HG02588 (cell line): Measurements from ENCODE around the gene EYA4.

Experiments used
- ATAC-seq: cut with Tn5 transposase; IDR thresholded peaks from one replicate; pipeline ENCODE4 v1.9.1; 2021; ENCODE audit warnings: mild to moderate bottlenecking, moderate library complexity; ENCODE audit not compliant: unreplicated experiment

EYA4 gene

DNA sequence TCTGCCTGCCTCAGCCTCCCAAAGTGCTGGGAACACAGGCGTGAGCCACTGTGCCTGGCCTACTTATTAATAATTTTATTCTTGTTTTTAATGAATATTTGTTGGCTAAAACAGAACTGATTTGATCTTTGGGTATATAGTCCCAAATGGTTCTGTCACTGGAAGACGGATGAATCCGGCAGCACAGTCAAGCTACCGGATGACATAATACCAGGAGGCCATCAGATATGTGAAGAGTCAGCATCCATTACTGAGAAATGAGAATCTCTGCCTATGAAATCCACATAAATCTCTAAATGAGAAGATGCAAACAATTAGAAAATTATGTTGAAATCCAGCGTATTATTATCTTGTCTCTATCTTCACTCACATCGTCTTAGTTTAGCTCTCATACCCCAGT, 263.0 kb downstream of the EYA4 start:
- no peak for ATAC-seq

DNA sequence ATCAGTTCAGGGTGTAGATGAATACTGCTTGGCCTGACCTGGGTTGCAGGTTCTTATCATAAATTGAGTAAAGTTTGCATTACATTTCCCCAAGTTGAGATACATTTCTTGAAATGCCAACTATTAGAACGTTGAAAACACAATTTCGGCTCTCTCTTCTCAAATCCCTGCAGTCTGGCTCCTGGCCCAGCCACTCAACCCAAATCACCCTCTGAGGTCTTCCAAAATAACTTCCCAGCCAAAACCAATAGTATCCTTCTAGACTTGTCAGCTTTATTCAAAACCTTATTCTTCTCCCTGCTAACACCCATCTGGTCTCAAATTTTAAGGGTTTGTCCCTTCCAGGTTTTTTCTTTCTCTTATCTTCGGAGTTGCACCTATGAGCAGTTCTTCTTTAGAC, 263.6 kb downstream of the EYA4 start:
- no peak for ATAC-seq

DNA sequence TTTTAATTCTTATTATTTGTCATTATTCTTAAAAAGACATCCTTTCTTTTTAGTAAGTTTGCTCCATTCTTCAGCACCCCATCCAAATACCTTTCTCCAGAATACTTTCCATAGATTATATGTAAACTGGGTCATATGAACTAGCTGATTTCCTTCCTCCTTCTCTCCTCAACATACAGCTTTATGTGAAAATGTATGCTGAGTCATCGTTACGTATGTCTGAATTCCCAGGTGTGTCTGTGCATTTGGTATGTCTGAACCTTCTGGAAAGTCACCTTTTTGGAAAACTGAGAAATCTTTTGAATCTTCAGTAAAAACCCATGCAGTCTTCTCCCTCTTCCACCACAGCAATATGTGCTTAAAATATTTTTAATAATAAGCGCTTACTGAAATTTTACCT, 264.5 kb downstream of the EYA4 start:
- ATAC-seq = no peak

DNA sequence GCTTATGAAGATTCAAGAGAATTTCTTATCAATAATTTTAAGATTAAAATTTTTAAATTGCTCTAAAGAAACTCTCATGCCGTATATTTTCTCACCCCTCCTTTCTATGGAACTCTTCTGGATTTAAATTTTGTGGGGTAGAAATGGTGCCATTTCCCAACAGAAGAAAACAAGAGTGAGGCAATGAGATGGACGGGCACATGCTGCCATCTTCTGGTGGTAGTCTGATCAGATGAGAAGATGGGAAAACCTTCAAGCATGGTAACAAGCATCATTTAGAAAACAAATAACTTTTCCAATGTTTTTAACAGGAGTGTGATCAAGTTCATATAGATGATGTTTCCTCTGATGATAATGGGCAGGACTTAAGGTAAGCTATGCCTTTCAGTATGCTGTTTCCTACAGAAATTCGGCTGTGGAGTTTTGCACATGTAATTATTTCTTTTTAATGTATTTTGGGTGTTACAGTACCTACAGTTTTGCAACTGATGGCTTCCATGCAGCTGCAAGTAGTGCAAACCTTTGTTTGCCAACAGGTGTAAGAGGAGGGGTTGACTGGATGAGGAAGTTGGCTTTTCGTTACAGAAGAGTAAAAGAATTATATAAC, 271.4 kb downstream of the EYA4 start:
- no peak for ATAC-seq

GRCh38 chr6:133523816-133524215, 282.7 kb downstream of the EYA4 start:
- no peak for ATAC-seq

DNA sequence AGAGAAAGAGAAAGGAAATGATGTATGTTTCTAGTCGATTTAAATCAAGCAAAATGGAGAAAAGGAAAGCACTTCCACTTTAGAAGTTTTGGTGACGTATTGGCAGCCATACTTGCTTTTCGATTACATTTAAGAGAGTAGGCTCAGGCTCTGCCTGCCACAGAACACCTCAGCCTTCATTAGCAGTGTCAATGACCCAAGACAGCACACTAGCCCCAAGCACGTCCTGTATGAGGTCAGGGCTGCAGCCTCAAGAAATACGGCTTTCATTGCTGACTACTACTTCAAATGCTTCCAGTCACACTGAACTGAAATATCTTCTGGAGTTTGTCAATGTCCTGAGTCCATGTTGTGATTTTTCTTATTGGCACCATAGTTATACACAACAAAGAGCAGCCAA, 285.3 kb downstream of the EYA4 start:
- no peak for ATAC-seq

- no peak for ATAC-seq
Measured at GRCh38 chr6:133528566-133528965, 287.4 kb downstream of the EYA4 start.

GRCh38 chr6:133532908-133533307, 291.8 kb downstream of the EYA4 start:
- ATAC-seq = no peak

DNA sequence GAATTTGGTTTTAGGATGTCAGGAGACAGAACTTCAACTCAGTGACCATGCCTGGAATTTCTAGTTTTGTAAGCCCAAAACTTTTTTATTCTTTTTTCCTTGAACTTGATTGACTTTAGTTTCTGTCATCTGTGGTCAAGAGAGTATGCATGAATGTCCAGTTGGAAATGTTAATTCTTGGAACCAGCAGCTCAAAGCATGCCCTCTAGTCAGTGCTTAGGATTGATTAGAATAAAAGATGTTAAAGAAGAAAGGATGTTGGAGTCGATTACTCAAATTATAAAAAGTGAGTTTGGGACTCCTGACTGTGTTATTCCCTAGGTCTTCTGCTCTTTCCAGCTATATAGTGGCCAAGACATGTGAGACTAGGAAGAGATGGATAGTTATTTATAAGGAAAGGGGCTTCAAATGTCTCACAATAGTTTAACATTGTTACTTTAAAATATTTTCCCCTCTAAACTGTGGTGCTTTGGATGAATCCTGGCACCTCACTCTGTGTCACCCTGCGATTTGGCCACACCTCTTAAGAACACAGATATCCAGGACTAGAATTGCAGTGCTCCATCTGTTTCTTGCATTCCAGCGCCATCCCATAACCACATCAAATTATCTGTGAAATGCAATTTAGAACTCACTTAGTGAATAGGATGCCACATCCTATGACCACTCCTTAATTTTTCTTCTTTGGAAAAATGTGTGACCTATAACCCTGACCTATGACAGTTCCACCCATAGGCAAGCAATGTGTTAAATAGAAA, 298.5 kb downstream of the EYA4 start:
- ATAC-seq = no peak

DNA sequence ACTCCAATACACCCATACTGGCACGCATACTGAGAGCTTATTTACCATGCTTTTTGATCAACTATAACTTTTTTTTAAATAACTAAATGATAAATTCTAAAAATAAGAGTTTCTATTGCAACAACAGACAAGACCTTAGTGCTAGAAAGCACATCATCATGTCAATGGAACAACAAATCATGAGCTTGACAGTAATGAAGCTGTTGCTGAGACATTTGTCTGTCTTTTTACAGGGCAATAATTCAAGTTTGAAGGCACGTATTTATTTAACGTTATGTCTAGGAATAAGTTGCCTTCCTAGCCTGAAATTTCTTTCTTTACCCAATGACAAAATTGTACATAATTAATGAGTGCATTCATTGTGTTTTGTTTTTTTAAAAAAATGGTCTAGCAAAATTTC, 299.2 kb downstream of the EYA4 start:
- no peak for ATAC-seq

- ATAC-seq = no peak
Measured at GRCh38 chr6:133541040-133541439, 299.9 kb downstream of the EYA4 start.

DNA sequence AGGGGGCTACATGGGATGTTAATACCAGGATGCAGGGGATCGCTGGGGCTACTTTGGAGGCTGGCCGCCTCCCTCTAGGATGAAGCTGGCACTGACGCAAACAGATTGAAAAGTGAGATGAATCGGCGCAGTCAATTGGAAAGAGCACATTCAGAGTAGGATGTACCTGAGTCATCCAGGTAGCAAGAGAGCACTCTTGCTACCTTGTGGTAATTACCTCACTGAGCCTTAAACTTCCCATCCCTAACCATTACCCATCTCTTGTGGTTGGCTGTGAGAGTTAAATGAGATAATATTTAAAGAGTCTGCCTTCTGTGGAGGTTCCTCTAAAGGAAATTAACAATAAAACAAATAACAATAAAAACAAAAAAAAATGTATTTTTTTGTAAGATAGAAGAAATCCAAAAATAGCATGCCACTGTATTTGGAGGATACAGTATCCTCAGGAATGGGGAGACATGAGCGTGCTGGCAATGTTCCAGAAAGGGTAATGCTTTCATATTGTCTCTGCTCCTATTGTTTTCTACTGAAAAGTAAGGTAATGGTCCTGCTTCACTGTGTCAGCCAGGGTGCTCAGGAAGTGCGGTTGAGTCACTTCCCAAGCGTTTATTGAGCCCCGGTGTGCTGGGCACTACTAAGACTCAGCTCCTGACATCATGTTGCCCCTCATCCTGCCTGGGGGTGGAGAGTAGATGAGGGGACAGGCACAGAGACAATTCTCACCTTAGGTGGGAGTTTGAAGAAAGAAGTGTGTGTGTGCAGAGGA, 301.1 kb downstream of the EYA4 start:
- no peak for ATAC-seq

GRCh38 chr6:133544419-133544818, 303.3 kb downstream of the EYA4 start:
- no peak for ATAC-seq

DNA sequence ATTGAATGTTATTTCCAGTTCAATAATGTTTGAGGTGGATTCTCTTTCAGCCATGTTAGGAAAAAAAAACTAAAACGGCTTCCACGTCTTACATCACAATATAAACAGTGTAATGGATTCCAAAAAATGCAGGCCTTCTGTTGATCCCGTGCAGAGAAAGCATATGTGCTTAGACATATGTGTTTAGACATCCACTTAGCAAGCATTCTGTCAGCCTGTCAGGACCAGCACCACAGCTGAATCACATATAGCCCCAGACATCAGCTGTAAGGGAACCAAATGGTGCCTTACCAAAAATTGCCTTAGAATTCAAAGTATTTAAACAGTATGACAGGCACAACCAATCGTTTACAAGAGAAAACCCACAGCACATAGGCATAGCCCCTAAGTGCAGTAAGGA, 304.9 kb downstream of the EYA4 start:
- ATAC-seq = no peak

DNA sequence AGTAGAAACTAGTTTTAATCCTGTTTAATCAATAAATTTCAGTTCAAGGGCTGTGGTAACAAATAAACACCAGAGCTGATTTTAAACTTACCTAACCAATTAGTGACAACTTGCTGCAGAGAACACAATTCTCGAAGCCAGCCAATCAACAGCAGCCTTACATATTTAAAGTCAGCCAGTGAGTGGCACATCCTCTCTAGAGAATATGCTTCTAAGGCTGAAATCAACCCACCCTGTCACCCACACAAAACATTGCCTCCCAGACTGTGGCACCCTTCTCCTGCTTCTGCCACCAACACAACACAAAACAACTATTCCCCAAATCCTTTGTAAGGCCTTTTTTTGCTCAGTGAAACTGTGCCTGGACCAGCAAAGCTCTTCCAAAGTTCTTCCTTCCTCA, 306.0 kb downstream of the EYA4 start:
- no peak for ATAC-seq

DNA sequence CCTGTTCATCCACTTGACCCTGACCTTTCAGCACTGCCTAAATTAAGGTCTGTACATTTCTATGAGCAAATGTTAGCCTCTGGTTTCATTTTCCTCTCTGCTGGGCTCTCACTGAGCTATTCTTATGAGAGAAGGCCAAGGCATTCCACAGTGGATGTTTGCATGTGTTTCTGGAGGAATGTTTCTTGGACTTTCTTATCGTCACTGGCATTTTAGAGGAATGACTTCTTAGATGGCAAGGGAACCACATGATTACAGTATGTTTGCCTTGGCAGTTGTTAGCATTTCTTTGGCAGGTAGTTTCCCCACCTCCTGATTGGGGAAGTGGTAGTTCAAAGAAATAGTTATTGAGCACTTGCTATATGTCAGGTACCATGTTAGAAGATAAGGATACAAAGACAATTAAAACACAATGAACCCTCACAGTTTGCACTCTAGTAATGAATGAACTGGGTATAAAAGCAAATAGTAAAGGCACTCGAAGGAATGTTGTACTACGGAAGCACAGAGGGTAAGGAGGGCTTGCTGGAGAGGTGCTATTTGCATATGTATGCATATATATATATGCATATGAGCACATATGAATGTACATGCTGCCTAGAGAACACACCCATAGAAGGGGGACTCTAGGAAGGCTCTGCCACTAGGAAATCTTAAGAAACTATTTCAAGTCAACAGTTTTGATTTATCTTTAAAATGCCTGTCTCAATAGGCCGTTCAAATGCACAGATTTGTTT, 307.4 kb downstream of the EYA4 start:
- no peak for ATAC-seq

DNA sequence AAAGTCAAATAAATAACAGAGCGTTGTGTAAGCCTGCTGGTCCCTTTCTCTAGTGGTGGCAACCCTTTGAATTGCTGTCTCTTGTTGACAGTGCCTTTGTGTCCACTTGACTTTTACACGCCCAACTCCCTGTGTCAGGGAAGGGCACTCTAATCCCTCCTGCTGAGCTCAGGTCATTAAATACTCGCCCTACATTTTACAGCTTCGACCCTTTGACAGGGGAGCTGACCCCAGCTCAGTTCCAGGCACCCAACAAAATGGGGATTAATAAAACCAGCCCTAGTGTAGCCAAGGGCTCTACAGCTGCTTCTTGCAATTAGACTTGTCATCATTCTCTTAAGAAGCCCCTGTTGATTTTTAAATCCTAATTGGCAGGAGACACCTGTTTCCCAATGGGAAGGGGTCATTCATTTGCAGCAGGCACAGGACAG, 308.2 kb downstream of the EYA4 start:
- ATAC-seq = no peak

GRCh38 chr6:133550026-133550425, 308.9 kb downstream of the EYA4 start:
- no peak for ATAC-seq

GRCh38 chr6:133551436-133551835, 310.3 kb downstream of the EYA4 start:
- ATAC-seq = no peak

DNA sequence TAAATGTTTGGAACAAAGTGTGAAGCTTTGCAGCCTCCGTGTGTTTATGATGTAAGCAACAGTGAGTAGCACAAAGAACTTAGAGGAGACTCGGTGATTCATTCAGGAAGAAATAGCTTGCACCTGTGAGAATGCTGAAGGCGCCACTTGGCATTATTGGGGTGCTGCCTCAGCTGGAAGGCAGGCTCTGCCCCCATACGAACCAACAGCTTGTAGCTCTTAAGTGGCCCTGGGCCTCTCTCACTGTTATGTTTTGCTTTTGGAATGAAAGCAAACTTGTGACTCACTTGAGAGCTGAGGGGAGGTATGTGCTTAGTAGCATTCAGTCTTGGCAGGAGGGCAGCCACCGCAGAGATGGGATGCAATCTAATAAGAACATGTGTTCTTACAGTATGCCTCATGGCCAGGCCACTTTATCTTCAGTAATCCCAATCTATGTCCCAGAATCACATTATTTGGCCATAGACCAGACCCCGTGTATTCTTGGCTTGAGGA, 310.7 kb downstream of the EYA4 start:
- no peak for ATAC-seq

DNA sequence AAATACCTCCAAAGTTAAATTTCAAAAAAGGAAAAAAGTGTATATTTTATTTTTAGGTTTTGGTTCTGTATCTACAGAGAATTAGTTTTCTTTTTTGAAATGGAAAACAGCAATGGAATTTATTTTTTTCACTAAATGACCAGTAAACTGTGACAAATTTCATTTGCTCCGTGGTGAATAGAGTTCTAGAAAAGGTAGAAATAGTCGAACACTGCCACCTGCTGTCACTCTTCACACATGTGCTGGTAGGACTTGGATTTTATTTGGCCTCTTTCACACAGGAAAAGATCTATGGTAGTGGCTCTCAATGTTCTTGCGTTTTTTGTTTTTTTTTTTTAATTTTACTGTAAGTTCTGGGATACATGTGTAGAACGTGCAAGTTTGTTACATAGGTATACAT, 312.5 kb downstream of the EYA4 start:
- ATAC-seq = peak; percentile 71
